Testis (tissue), 2 donors: Measurements from ENCODE around the gene INPP5A.

Experiments
- POLR2A ChIP-seq: fragments of 450-650 bp; IDR thresholded peaks from one replicate; pipeline ENCODE4 v1.6.1; 2017; ENCODE audit warnings: antibody characterized with exemption, mild to moderate bottlenecking, moderate library complexity
- TF ChIP-seq, protein P1 (sequence below), 3 experiments: fragments of 450-650 bp in 2 of 3; fragments of 200-600 bp in 1 of 3; sonication (generic) in 1 of 3; IDR thresholded peaks; one replicate each; pipeline ENCODE4 v1.5.1; 2016 to 2019; ENCODE audit warnings: antibody characterized with exemption in 3 of 3, mild to moderate bottlenecking in 2 of 3, moderate library complexity in 1 of 3

DNA sequence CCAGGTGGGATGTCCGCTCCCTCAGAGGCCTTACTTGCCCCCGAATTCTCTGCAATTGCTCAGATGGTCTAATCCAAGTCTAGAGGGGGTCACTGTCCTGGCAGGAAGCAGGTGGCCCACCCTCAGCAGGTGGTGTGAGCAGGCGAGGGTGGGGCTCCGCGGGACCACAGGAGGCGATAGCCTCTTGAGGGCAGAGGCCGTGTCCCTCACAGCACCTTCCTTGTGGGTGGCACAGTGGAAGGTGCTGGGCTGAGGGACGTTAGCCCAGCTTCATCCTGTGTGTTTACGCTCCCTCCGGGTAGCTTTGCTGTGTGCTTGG, 38.3 kb upstream of the INPP5A start:
- TF ChIP-seq, protein P1, sequence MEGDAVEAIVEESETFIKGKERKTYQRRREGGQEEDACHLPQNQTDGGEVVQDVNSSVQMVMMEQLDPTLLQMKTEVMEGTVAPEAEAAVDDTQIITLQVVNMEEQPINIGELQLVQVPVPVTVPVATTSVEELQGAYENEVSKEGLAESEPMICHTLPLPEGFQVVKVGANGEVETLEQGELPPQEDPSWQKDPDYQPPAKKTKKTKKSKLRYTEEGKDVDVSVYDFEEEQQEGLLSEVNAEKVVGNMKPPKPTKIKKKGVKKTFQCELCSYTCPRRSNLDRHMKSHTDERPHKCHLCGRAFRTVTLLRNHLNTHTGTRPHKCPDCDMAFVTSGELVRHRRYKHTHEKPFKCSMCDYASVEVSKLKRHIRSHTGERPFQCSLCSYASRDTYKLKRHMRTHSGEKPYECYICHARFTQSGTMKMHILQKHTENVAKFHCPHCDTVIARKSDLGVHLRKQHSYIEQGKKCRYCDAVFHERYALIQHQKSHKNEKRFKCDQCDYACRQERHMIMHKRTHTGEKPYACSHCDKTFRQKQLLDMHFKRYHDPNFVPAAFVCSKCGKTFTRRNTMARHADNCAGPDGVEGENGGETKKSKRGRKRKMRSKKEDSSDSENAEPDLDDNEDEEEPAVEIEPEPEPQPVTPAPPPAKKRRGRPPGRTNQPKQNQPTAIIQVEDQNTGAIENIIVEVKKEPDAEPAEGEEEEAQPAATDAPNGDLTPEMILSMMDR (IDR thresholded peaks at IDR 0.05) = no peak
- TF ChIP-seq POLR2A = no peak
